Spleen (tissue), 7 donors: ENCODE results near the gene C16orf86.

ENCODE experiments used
- CTCF ChIP-seq, 11 experiments: fragments of 200-600 bp in 7 of 11; fragments of 450-650 bp in 4 of 11; sonication (generic) in 4 of 11; IDR thresholded peaks in 8 of 11; conservative IDR thresholded peaks in 3 of 11; 1 replicate in 7 of 11; 2 replicates in 4 of 11; pipeline versions ENCODE4 v1.4.0 to v1.8.0; 2016 to 2021; ENCODE audit warnings: antibody characterized with exemption in 11 of 11, inconsistent platforms in 4 of 11, mild to moderate bottlenecking in 1 of 11
- POLR2A ChIP-seq, 3 donors: fragments of 450-650 bp; IDR thresholded peaks; one replicate each; pipeline ENCODE4 v1.5.1; 2017; ENCODE audit warnings: antibody characterized with exemption in 3 of 3, mild to moderate bottlenecking in 1 of 3
- POLR2AphosphoS5 ChIP-seq, 3 donors: sonication (generic); formaldehyde crosslinking; IDR thresholded peaks; one replicate each; pipeline ENCODE4 v1.5.1; 2017; ENCODE audit warnings: antibody characterized with exemption in 3 of 3
- donor health status: DM: no; HTN: no; CAD: no; lungs with moderate emphysema.
- donor health status: DM: no; HTN: no; CAD: no.
- donor health status: DM: no; HTN: no; CAD: no.

DNA sequence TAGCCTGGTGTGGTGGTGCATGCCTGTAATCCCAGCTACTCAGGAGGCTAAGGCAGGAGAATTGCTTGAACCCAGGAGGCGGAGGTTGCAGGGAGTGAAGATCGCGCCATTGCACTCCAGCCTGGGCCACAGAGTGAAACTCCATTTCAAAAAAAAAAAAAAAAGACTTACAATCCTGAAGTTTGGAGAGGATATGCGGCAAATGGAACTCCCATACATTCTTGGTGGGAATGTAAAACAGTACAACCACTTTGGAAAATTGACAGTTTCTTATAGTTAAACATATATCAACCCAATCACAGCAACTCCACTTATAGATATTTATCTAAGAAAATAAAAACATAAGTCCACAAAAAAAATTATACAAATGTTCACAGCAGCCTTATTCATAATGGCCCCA is 40.6 kb downstream of the C16orf86 start:
- no peak for TF ChIP-seq POLR2AphosphoS5 (IDR thresholded peaks at IDR 0.05)
- TF ChIP-seq POLR2A (IDR thresholded peaks at IDR 0.05): no peak
- TF ChIP-seq CTCF (IDR thresholded peaks at IDR 0.05 in 8 of 11, conservative IDR thresholded peaks at IDR 0.05 in 3 of 11): no peak
